DND-41 (cell line): ENCODE measurements around the gene ATP11B.

Source experiments
- CTCF ChIP-seq: IDR thresholded peaks from 2 replicates; pipeline ENCODE4 v1.5.1; 2012; ENCODE audit warnings: borderline replicate concordance, low read length, moderate library complexity, mild to moderate bottlenecking; ENCODE audit not compliant: poor library complexity, severe bottlenecking; ENCODE audit errors: extremely low read depth
- EZH2 ChIP-seq: IDR thresholded peaks from 3 replicates; pipeline ENCODE4 v1.6.1; 2012; ENCODE audit warnings: borderline replicate concordance, low read depth, mild to moderate bottlenecking, moderate library complexity, low read length, inconsistent platforms; ENCODE audit not compliant: severe bottlenecking

- TF ChIP-seq CTCF (no peak), EZH2 (no peak)
These were observed 112.3 kb downstream of the ATP11B start for GRCh38 chr3:182905623-182906022.
